HG02973 (cell line): ENCODE data around the gene SLCO2A1.
A peak's percentile ranks its signal among the peaks of the same experiment; 100 is the strongest.

Source experiments
- ATAC-seq: cut with Tn5 transposase; IDR thresholded peaks from one replicate; pipeline ENCODE4 v1.9.1; 2021; ENCODE audit warnings: moderate library complexity; ENCODE audit not compliant: unreplicated experiment

The SLCO2A1 gene

GRCh38 chr3:133887803-133888703, 141.7 kb downstream of the SLCO2A1 start:
- ATAC-seq: no peak

- no peak for ATAC-seq
Observed at GRCh38 chr3:133887074-133887802, 142.5 kb downstream of the SLCO2A1 start.

- no peak for ATAC-seq
Observed at GRCh38 chr3:133886031-133886722, 143.5 kb downstream of the SLCO2A1 start.

GRCh38 chr3:133884887-133885711, 144.6 kb downstream of the SLCO2A1 start:
- no peak for ATAC-seq

- no peak for ATAC-seq
Observed at GRCh38 chr3:133884054-133884886, 145.5 kb downstream of the SLCO2A1 start.

- no peak for ATAC-seq
Observed at GRCh38 chr3:133883641-133884040, 146.1 kb downstream of the SLCO2A1 start.

- ATAC-seq: no peak
Observed at GRCh38 chr3:133882986-133883586, 146.6 kb downstream of the SLCO2A1 start.

GRCh38 chr3:133881939-133882825, 147.5 kb downstream of the SLCO2A1 start:
- no peak for ATAC-seq

- no peak for ATAC-seq
Observed at GRCh38 chr3:133881492-133881891, 148.2 kb downstream of the SLCO2A1 start.

- ATAC-seq: no peak
Observed at GRCh38 chr3:133880886-133881455, 148.8 kb downstream of the SLCO2A1 start.

GRCh38 chr3:133880287-133880686, 149.4 kb downstream of the SLCO2A1 start:
- peak; percentile 53 for ATAC-seq

GRCh38 chr3:133878518-133878917, 151.2 kb downstream of the SLCO2A1 start:
- no peak for ATAC-seq
